Effector memory CD8-positive, alpha-beta T cell (primary cell): ENCODE data around the gene NCAPH2.

Experiments used
- ATAC-seq: fragments of 150-1000 bp; cut with Tn5 transposase; replicated peaks from 2 replicates; pipeline ENCODE4 v1.10.0; 2021; ENCODE audit warnings: mild to moderate bottlenecking, moderate library complexity
- DNase-seq, 3 experiments: peaks; one replicate each; pipeline ENCODE4 v3.0.0; 2021
- H3K27ac Mint-ChIP-seq, 2 donors: one replicate each; pipeline ENCODE4 v1.8.0; 2022; ENCODE audit warnings: mild to moderate bottlenecking in 2 of 2, mixed read lengths in 2 of 2, moderate library complexity in 2 of 2
- H3K27me3 Mint-ChIP-seq, 2 donors: one replicate each; pipeline ENCODE4 v1.8.0; 2022; ENCODE audit warnings: mixed read lengths in 2 of 2
- H3K36me3 Mint-ChIP-seq: one replicate; pipeline ENCODE4 v1.8.0; 2022; ENCODE audit warnings: mild to moderate bottlenecking, moderate library complexity, mixed read lengths; ENCODE audit not compliant: insufficient read depth
- H3K4me1 Mint-ChIP-seq, 2 donors: one replicate each; pipeline ENCODE4 v1.8.0; 2022; ENCODE audit warnings: low read depth in 2 of 2, mixed read lengths in 2 of 2
- H3K4me3 Mint-ChIP-seq, 2 donors: one replicate each; pipeline ENCODE4 v1.8.0; 2022; ENCODE audit warnings: mild to moderate bottlenecking in 2 of 2, mixed read lengths in 2 of 2, moderate library complexity in 2 of 2
- H3K9me3 Mint-ChIP-seq, 2 donors: one replicate each; pipeline ENCODE4 v1.8.0; 2022; ENCODE audit warnings: mixed read lengths in 2 of 2
- total RNA-seq, 9 experiments: gene quantifications; one replicate each; lab custom pipeline; 2026; lab: John Stamatoyannopoulos, UW

The NCAPH2 gene
- 82.6 to 147 (median 108) reads per million in 9 experiments for total RNA-seq

DNA sequence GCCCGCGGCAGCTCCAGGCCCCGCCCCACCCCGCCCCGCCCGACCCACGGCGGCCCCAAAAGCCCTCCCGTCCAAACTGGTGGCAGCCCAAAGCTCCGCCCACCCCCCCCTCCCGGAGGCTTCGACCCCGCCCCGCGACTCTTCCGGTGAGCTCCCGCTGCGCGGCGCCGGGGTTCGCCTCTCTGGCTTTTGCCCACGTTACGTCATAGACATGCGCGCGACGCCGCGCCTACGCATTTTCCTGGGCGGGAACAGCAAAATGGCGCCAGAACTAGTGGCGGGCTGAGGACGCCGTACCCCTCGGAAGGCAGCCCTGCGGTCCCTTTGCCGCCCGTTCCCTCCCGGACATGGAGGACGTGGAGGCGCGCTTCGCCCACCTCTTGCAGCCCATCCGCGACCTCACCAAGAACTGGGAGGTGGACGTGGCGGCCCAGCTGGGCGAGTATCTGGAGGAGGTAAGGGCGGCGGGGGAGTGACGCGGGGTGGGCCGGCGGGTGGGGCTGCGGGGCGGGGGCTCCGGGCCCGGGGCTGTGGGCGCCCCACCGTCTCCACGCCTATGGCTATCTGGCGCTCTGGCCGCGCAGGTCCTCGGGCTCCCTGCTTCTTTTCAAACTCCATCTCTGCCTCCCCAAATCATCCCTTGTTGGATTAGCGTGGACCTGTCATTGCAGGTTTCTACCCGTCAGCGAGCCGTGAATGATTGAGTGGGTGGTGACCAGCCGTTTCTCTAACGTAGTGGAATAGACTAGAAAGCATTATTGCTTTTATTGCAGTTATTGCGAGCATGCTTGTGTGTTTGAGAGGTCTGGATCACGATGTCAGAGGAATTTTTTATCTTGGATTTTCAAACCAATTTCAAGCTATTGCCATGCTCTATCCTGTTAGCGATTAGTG is at the start of gene NCAPH2:
NCAPH2 (plus strand) TSS at position 234 of the 894 bp plus-strand sequence; CDS start at position 348, 114 bp downstream.
- H3K4me3 Mint-ChIP-seq = peak within 1 kb of the TSS; percentile 95 to 98
- ATAC-seq (peak; percentile 72), DNase-seq (peak; percentile 95 to 97 (median 97))
- H3K27me3 Mint-ChIP-seq = no peaks in the 10 kb centered on the region
- H3K27ac Mint-ChIP-seq = peak within 1 kb of the TSS; percentile 95 to 97
- H3K4me1 Mint-ChIP-seq = peaks cover 11 to 16% of the 10 kb centered on the region in 2 donors
- H3K36me3 Mint-ChIP-seq = peaks cover 29% of the 10 kb centered on the region
- no peaks in the 10 kb centered on the region for H3K9me3 Mint-ChIP-seq

GRCh38 chr22:50459016-50459415 is 49.0 kb upstream of the NCAPH2 start:
- ATAC-seq = no peak
- Mint-ChIP-seq H3K4me1 (peaks cover 6% of the 10 kb centered on the region in 2 donors), H3K4me3 (no peak overlapping the region), H3K36me3 (peaks cover 81% of the 10 kb centered on the region), H3K27me3 (no peaks in the 10 kb centered on the region), H3K9me3 (no peaks in the 10 kb centered on the region), H3K27ac (peak overlapping the region in 1 of 2 donors; percentile 49)
- no peak for DNase-seq

DNA sequence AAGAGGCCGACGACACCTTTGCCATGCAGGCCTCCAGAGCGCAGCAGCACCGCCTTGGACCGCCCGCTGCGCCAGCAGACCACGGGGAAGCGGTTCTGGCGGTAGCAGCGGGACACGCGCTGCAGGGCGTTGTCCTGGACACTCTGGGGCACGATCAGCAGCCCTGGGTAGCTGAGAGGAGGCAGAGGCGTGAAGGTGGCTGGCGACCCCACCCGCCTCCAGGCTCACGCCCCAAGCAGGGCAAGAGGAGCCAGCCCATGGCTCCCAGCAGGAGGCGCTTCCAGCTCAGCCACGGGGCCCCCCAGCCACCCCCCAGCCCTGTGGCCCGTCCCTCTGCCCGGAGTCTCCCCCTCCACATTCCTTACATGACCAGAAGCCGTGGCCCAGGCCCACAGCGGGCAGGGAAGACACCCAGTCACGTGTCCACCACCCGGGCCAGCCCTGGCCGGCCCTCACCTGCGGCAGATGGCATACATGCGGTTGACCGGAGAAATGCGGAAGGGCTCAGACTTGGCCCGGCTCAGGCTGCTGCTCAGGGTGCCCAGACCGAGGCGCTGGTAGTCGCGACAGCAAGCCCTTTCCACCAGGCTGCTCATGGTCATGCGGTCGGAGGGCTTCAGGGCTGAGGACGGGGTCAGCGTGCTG is 48.4 kb upstream of the NCAPH2 start:
- Mint-ChIP-seq H3K9me3 (no peaks in the 10 kb centered on the region), H3K4me1 (peaks cover 5 to 6% of the 10 kb centered on the region in 2 donors), H3K27me3 (no peaks in the 10 kb centered on the region), H3K36me3 (peaks cover 80% of the 10 kb centered on the region), H3K27ac (peak overlapping the region in 1 of 2 donors; percentile 29), H3K4me3 (no peak overlapping the region)
- ATAC-seq (peak; percentile 51), DNase-seq (no peak)

DNA sequence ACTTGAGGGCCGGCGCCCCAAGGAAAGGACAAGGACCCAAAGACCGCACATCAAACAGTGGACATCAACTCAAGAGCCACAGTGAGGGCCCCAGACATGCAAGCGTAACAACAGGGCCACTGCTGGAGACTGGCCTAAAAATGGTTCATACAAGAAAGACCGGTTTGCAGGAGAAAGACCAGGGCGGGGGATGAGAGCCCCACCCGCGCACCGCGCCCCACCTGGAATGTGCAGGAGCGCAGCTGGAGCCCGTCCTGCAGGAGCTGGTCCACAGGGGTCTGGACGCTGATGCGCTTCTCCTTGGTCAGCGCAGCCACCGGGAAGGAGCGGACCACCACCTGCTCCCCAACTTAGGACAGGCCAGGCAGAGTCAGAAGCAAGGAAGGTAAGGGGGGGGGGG is 47.1 kb upstream of the NCAPH2 start:
- DNase-seq = no peak
- Mint-ChIP-seq H3K27me3 (no peaks in the 10 kb centered on the region), H3K27ac (peak overlapping the region in 1 of 2 donors; percentile 46), H3K4me1 (peaks cover 0 to 7% of the 10 kb centered on the region in 2 donors), H3K4me3 (no peak overlapping the region), H3K36me3 (peaks cover 80% of the 10 kb centered on the region), H3K9me3 (no peaks in the 10 kb centered on the region)
- ATAC-seq = no peak

GRCh38 chr22:50461536-50461935 is 46.5 kb upstream of the NCAPH2 start:
- Mint-ChIP-seq H3K36me3 (peaks cover 79% of the 10 kb centered on the region), H3K4me3 (no peak overlapping the region), H3K9me3 (no peaks in the 10 kb centered on the region), H3K27me3 (no peaks in the 10 kb centered on the region), H3K4me1 (peaks cover 0 to 12% of the 10 kb centered on the region in 2 donors), H3K27ac (no peak overlapping the region)
- ATAC-seq = no peak
- DNase-seq = no peak

DNA sequence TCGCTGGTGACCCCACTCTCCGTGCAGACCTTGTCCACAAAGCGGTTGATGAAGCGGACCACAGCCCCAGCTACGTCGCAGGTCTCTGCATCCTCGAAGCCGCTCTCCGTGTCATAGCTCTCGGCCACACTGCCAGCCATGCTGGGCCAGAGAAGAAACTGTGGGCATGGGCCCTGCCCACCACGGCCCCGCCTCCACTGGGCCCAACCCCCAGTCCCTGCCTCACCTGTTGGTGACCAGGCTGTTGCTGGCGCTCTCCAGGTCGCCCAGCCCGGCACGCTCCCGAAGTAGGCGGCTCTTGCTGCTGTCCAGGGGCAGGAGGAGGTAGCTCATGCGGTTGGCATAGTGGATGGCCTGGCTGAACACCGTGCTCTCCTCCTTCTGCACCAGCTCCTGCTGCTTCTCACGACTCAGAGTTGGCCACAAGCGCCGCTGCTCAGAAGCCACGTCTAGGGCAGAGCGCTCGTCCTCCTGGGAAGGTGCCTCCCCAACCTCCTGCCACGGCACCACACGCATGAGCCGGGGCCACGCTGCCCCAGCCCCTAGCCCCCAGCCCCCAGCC is 46.0 kb upstream of the NCAPH2 start:
- Mint-ChIP-seq H3K27me3 (no peaks in the 10 kb centered on the region), H3K4me3 (no peak overlapping the region), H3K36me3 (peaks cover 77% of the 10 kb centered on the region), H3K9me3 (no peaks in the 10 kb centered on the region), H3K4me1 (peaks cover 5 to 14% of the 10 kb centered on the region in 2 donors), H3K27ac (no peak overlapping the region)
- DNase-seq (no peak), ATAC-seq (no peak)

DNA sequence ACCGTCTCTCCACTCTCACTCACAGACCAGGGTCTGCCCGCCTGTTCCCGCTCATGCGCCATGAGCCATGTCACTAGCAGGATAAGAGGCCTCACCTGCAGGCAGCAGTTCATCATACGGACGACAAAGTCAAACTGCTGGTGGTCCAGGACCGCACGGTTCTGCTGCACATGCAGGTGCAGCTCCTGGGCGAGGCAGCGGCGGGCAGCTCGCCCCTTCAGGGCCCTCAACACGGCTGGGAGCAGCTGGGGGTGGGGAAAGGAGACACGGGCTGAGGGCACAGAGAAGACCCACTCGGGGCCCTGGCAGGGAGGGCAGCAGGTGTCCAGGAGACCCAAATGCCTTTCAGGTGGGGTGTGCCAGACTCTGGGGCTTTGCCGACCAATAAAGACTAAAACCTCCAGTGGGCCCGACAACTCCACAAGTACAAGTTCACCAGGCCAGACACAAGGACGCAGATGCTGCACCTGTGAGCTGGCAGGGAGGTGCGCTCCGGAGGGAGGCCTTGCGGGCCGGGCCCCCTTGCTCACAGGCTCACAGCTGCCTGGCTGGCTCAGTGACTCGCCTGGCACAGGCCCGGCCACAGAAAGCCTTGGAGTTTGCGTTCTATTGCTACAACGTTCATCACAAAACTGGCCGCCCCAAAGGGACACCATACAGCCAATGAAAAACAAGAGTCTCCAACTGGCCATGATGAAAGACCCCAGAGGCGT is 44.7 kb upstream of the NCAPH2 start:
- Mint-ChIP-seq H3K27me3 (no peaks in the 10 kb centered on the region), H3K36me3 (peaks cover 67% of the 10 kb centered on the region), H3K9me3 (no peaks in the 10 kb centered on the region), H3K4me1 (peaks cover 5 to 13% of the 10 kb centered on the region in 2 donors), H3K4me3 (no peak overlapping the region), H3K27ac (peak overlapping the region; percentile 58 to 69)
- no peak for DNase-seq
- no peak for ATAC-seq

GRCh38 chr22:50464451-50464850 is 43.6 kb upstream of the NCAPH2 start:
- Mint-ChIP-seq H3K4me1 (peaks cover 15 to 21% of the 10 kb centered on the region in 2 donors), H3K27me3 (no peaks in the 10 kb centered on the region), H3K27ac (peak overlapping the region; percentile 15 to 66), H3K9me3 (no peaks in the 10 kb centered on the region), H3K36me3 (peaks cover 66% of the 10 kb centered on the region), H3K4me3 (no peak overlapping the region)
- ATAC-seq (no peak), DNase-seq (no peak)

- ATAC-seq = no peak
- H3K27me3 Mint-ChIP-seq = no peaks in the 10 kb centered on the region
- H3K27ac Mint-ChIP-seq = peak overlapping the region; percentile 77 to 81
- no peaks in the 10 kb centered on the region for H3K9me3 Mint-ChIP-seq
- H3K36me3 Mint-ChIP-seq = peaks cover 66% of the 10 kb centered on the region
- H3K4me1 Mint-ChIP-seq = peaks cover 20 to 27% of the 10 kb centered on the region in 2 donors
- DNase-seq = no peak
- no peak overlapping the region for H3K4me3 Mint-ChIP-seq
These were observed 42.7 kb upstream of the NCAPH2 start for GRCh38 chr22:50465066-50465930.

DNA sequence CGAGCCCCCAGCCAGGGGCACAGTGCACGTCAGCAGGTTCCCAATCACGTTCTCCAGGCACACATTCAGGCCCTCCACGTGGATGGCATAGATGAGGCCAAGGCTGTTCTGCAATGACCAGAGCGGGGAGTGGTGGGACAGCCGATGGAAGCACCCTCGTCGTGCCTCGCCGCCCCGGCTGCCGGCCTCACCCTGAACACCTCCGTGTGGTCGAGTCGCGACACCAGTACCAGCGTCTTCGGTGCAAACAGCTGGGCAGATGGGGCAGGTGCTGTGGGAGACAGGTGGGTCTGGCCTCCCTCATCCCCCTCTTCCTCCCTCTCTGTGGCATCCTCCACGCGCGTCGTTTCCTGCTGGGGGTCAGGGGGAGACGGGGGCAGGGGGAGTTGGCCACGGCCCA is 40.7 kb upstream of the NCAPH2 start:
- peak overlapping the region in 1 of 2 donors; percentile 77 for H3K27ac Mint-ChIP-seq
- H3K36me3 Mint-ChIP-seq = peaks cover 51% of the 10 kb centered on the region
- H3K27me3 Mint-ChIP-seq = no peaks in the 10 kb centered on the region
- no peak overlapping the region for H3K4me3 Mint-ChIP-seq
- H3K4me1 Mint-ChIP-seq = peaks cover 27 to 45% of the 10 kb centered on the region in 2 donors
- DNase-seq = no peak
- ATAC-seq = no peak
- no peaks in the 10 kb centered on the region for H3K9me3 Mint-ChIP-seq

DNA sequence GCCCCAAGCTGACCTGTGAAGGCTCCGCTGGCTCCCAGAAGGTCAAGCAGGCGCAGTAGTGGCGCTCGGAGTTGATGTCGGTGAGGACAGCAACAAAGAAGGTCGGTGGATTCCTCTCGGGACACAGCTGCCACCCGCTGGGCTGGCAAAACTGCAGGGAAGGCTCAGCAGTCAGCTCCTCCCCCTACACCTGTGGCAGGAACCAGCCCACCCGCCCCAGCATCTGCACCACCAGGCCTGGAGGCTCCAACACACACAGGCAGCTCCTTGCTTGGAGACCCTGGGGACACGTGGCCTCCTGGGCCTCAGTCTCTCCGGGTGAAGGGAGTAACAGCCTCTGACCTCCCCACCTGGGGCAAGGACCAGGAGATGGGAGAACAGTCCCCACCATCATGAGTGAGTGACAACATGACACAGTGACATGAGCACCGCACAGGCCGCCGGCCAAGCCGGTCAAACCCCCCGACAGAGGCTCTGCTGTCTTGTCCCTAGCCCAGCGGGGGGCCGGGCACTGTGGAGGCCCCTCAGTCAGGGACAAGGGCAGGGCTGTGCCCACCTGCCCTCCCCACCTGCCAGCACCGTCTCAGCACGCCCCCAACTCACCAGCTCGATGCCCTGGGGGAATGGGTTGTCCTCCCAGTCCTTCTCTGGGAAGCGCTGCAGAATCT is 40.1 kb upstream of the NCAPH2 start:
- Mint-ChIP-seq H3K9me3 (no peaks in the 10 kb centered on the region), H3K36me3 (peaks cover 48% of the 10 kb centered on the region), H3K4me1 (peaks cover 30 to 51% of the 10 kb centered on the region in 2 donors), H3K27me3 (no peaks in the 10 kb centered on the region), H3K4me3 (no peak overlapping the region), H3K27ac (peak overlapping the region; percentile 88 to 95)
- DNase-seq (no peak), ATAC-seq (no peak)

GRCh38 chr22:50468626-50469025 is 39.4 kb upstream of the NCAPH2 start:
- H3K27ac Mint-ChIP-seq = peak overlapping the region; percentile 88 to 95
- no peaks in the 10 kb centered on the region for H3K27me3 Mint-ChIP-seq
- peaks cover 45% of the 10 kb centered on the region for H3K36me3 Mint-ChIP-seq
- H3K4me3 Mint-ChIP-seq = peak overlapping the region; percentile 75 to 96
- ATAC-seq (no peak), DNase-seq (no peak)
- H3K9me3 Mint-ChIP-seq = no peaks in the 10 kb centered on the region
- peaks cover 37 to 58% of the 10 kb centered on the region in 2 donors for H3K4me1 Mint-ChIP-seq
